Suprapubic skin (tissue), 4 donors: Measurements from ENCODE around the gene MCM3AP. TPM values are rescaled to one million over a fixed set of nuclear protein-coding genes. Genes with fewer than 3 reads are reported as not detected.
A peak's percentile ranks its signal among the peaks of the same experiment; 100 is the strongest.
"Not testable (repeated sequence)": the region's sequence is repeated elsewhere in the genome, so short reads cannot be mapped to it uniquely, and the experiment has no call there.

Source experiments
- DNase-seq, 2 donors: peaks; one replicate each; pipeline ENCODE4 v3.0.0-alpha.2; 2019; ENCODE audit warnings: low spot score in 2 of 2
- H3K27ac ChIP-seq: fragments of 200-600 bp; sonication (generic); one replicate; pipeline ENCODE4 v1.5.1; 2019
- H3K27me3 ChIP-seq: fragments of 200-600 bp; sonication (generic); one replicate; pipeline ENCODE4 v1.5.1; 2019
- H3K36me3 ChIP-seq: fragments of 200-600 bp; sonication (generic); one replicate; pipeline ENCODE4 v1.5.1; 2019
- H3K4me1 ChIP-seq: fragments of 200-600 bp; sonication (generic); one replicate; pipeline ENCODE4 v1.5.1; 2019
- H3K4me3 ChIP-seq: fragments of 200-600 bp; sonication (generic); one replicate; pipeline ENCODE4 v1.5.1; 2019; ENCODE audit warnings: mild to moderate bottlenecking
- H3K9me3 ChIP-seq: fragments of 200-600 bp; sonication (generic); one replicate; pipeline ENCODE4 v1.5.1; 2019
- EP300 ChIP-seq: sonication (generic); formaldehyde crosslinking; IDR thresholded peaks from one replicate; pipeline ENCODE4 v1.6.1; 2017; ENCODE audit warnings: antibody characterized with exemption
- POLR2A ChIP-seq, 2 donors: fragments of 450-650 bp; IDR thresholded peaks; one replicate each; pipeline ENCODE4 v1.6.1; 2017; ENCODE audit warnings: antibody characterized with exemption in 2 of 2, mild to moderate bottlenecking in 2 of 2, moderate library complexity in 2 of 2
- POLR2AphosphoS5 ChIP-seq, 3 donors: sonication (generic); formaldehyde crosslinking; IDR thresholded peaks; one replicate each; pipeline ENCODE4 v1.6.1; 2017; ENCODE audit warnings: antibody characterized with exemption in 3 of 3
- WGBS: methylation state at CpG from one replicate; pipeline ENCODE4 v1.1.5; 2018; 5-methylcytosine and 5-hydroxymethylcytosine counted together
- total RNA-seq, 4 donors: library from RNA; depleted of rRNA; stranded (reverse); fragments of >200 nt; gene quantifications; one replicate each; pipeline ENCODE4 v1.1.0, GENCODE V29; 2016
- TF ChIP-seq, protein P1 (sequence below), 2 donors: fragments of 200-600 bp in 1 of 2; fragments of 450-650 bp in 1 of 2; sonication (generic) in 1 of 2; IDR thresholded peaks; one replicate each; pipeline ENCODE4 v1.5.1; 2016 to 2019; ENCODE audit warnings: antibody characterized with exemption in 2 of 2, mild to moderate bottlenecking in 1 of 2, moderate library complexity in 1 of 2

MCM3AP gene
- total RNA-seq, 4 donors from 2014 or later, result 77.9 to 134 (median 79.8) TPM

GRCh38 chr21:46227811-46228344 is 57.5 kb downstream of the MCM3AP start:
- DNase-seq, result peak in 1 of 2 donors; percentile 57
- H3K27me3 ChIP-seq, result no peaks in the 10 kb centered on the region
- H3K9me3 ChIP-seq, result no peaks in the 10 kb centered on the region
- peak overlapping the region; percentile 82 for H3K27ac ChIP-seq
- peaks cover 44% of the 10 kb centered on the region for H3K4me1 ChIP-seq
- H3K36me3 ChIP-seq, result peaks cover 1% of the 10 kb centered on the region
- TF ChIP-seq EP300, result no peak
- peak overlapping the region; percentile 62 for H3K4me3 ChIP-seq
- WGBS, result 3% methylated on average over 20 of the region's 20 CpGs

GRCh38 chr21:46226920-46227599 is 58.4 kb downstream of the MCM3AP start:
- no peak for TF ChIP-seq POLR2A (IDR thresholded peaks at IDR 0.05)
- TF ChIP-seq EP300, result no peak
- no peak for TF ChIP-seq POLR2AphosphoS5 (IDR thresholded peaks at IDR 0.05)
- TF ChIP-seq, protein P1, sequence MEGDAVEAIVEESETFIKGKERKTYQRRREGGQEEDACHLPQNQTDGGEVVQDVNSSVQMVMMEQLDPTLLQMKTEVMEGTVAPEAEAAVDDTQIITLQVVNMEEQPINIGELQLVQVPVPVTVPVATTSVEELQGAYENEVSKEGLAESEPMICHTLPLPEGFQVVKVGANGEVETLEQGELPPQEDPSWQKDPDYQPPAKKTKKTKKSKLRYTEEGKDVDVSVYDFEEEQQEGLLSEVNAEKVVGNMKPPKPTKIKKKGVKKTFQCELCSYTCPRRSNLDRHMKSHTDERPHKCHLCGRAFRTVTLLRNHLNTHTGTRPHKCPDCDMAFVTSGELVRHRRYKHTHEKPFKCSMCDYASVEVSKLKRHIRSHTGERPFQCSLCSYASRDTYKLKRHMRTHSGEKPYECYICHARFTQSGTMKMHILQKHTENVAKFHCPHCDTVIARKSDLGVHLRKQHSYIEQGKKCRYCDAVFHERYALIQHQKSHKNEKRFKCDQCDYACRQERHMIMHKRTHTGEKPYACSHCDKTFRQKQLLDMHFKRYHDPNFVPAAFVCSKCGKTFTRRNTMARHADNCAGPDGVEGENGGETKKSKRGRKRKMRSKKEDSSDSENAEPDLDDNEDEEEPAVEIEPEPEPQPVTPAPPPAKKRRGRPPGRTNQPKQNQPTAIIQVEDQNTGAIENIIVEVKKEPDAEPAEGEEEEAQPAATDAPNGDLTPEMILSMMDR (IDR thresholded peaks at IDR 0.05), result no peak
- peak in 1 of 2 donors; percentile 60 for DNase-seq
- Histone ChIP-seq H3K27ac (peak overlapping the region; percentile 82), H3K4me1 (peaks cover 44% of the 10 kb centered on the region), H3K4me3 (peak overlapping the region; percentile 62), H3K36me3 (peaks cover 8% of the 10 kb centered on the region), H3K27me3 (no peaks in the 10 kb centered on the region), H3K9me3 (no peaks in the 10 kb centered on the region)
- WGBS, result 30% methylated on average over 4 of the region's 4 CpGs

DNA sequence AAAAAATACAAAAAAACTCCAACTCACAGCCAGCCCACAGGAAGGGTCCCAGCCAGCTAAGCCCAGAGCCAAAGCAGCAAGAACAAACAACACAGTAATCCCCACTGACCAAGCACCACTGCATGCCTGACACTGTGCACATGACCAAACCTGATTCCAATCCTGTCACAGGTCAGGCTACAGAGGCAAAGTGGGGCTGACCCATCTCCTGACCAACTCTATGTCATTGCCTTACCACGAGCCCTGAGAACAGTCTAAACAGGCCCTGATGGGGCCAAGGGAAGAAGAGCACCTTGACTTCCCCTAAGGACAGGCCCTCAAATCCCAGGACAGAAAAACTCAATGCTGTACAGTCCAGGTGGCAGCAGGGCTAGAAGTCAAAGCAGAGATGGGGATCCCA is 59.3 kb downstream of the MCM3AP start:
- H3K27ac ChIP-seq, result no peak overlapping the region

DNA sequence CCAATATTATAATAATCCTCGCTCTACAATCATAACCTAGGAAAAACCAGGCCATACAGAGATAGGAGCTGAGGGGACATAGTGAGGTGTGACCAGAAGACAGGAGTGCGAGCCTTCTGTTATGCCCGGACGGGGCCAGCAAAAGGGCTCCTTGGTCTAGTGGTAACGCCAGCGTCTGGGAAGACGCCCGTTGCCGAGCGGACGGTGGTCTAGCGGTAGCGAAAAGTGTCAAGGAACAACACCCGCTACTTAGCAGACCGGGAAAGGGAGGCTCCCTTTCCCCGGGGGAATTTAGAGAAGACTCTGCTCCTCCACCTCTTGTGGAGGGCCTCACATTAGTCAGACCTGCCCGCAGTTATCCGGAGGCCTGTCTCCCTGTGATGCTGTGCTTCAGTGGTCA is 61.8 kb downstream of the MCM3AP start:
- H3K27me3 ChIP-seq, H3K4me3 ChIP-seq, H3K9me3 ChIP-seq, H3K27ac ChIP-seq: not testable (repeated sequence)
- peak in 1 of 2 donors; percentile 31 for DNase-seq
- H3K4me1 ChIP-seq, result peaks cover 33% of the 10 kb centered on the region
- WGBS, result 91% methylated on average over 18 of the region's 18 CpGs
- H3K36me3 ChIP-seq, result peaks cover 39% of the 10 kb centered on the region

More for the DNA sequence above, 59.3 kb downstream of the MCM3AP start:
- Histone ChIP-seq H3K9me3 (no peaks in the 10 kb centered on the region), H3K27me3 (no peaks in the 10 kb centered on the region), H3K4me1 (peaks cover 44% of the 10 kb centered on the region), H3K36me3 (peaks cover 17% of the 10 kb centered on the region), H3K4me3 (no peak overlapping the region)
- TF ChIP-seq POLR2A (IDR thresholded peaks at IDR 0.05) (no peak), EP300 (no peak), POLR2AphosphoS5 (IDR thresholded peaks at IDR 0.05) (no peak)
- TF ChIP-seq, protein P1 (IDR thresholded peaks at IDR 0.05), result no peak
- peak in 1 of 2 donors; percentile 35 for DNase-seq
- WGBS, result 67% methylated on average over 1 of the region's 1 CpG

DNA sequence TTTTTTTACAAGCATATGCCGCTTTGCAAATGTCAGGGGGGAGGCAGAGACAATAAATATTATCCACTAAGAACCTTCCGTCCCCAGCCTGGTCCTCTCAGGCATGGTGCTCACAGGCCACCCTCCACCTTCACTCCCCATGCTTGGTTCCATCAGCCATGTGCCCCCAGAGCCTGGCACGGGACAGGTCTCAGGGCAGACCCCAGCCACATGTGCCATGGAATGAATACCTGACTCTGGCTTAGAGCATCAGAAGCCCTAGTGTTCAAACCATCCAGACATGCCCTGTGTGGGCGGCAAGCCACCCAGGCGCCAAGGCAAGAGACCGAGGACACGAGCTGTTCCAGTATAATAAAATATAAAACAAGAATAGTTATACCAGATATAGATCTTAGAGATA is 62.2 kb downstream of the MCM3AP start:
- Histone ChIP-seq H3K27me3 (no peaks in the 10 kb centered on the region), H3K9me3 (no peaks in the 10 kb centered on the region), H3K36me3 (peaks cover 39% of the 10 kb centered on the region), H3K4me1 (peaks cover 33% of the 10 kb centered on the region), H3K27ac (no peak overlapping the region), H3K4me3 (no peak overlapping the region)
- peak in 1 of 2 donors; percentile 40 for DNase-seq
- WGBS, result 82% methylated on average over 7 of the region's 7 CpGs
- TF ChIP-seq, protein P1 (IDR thresholded peaks at IDR 0.05), result no peak
- TF ChIP-seq POLR2AphosphoS5 (IDR thresholded peaks at IDR 0.05), result no peak
- TF ChIP-seq EP300, result no peak
- no peak for TF ChIP-seq POLR2A (IDR thresholded peaks at IDR 0.05)

- Histone ChIP-seq H3K4me3 (no peak overlapping the region), H3K27me3 (no peaks in the 10 kb centered on the region), H3K27ac (no peak overlapping the region), H3K4me1 (peaks cover 29% of the 10 kb centered on the region), H3K9me3 (no peaks in the 10 kb centered on the region), H3K36me3 (peaks cover 39% of the 10 kb centered on the region)
- TF ChIP-seq EP300, result no peak
- TF ChIP-seq, protein P1 (IDR thresholded peaks at IDR 0.05), result no peak
- TF ChIP-seq POLR2A (IDR thresholded peaks at IDR 0.05), result no peak
- TF ChIP-seq POLR2AphosphoS5 (IDR thresholded peaks at IDR 0.05), result no peak
- 69% methylated on average over 4 of the region's 11 CpGs for WGBS
- DNase-seq, result peak in 1 of 2 donors; percentile 52
Measured at GRCh38 chr21:46222436-46223116, 62.8 kb downstream of the MCM3AP start.
